HEK293 (cell line): ENCODE data around the gene PAXX.
A peak's percentile ranks its signal among the peaks of the same experiment; 100 is the strongest.

ENCODE experiments used
- CTCF ChIA-PET: fragments of 350-600 bp; formaldehyde crosslinking; extraction: SDS; loops from one replicate; lab custom pipeline; 2021; ENCODE audit warnings: antibody characterized with exemption; lab: Yijun Ruan, JAX
- POLR2A ChIA-PET: fragments of 300-600 bp; formaldehyde crosslinking; extraction: SDS; loops from one replicate; lab custom pipeline; 2020; ENCODE audit warnings: antibody characterized with exemption, inconsistent platforms; lab: Yijun Ruan, JAX
- H3K27ac ChIP-seq: fragments of 200-500 bp; sonication (Bioruptor generic); 2 replicates; pipeline ENCODE4 v1.5.1; 2014; ENCODE audit warnings: low read depth, low read length, control low read depth, inconsistent platforms; ENCODE audit errors: extremely low read depth
- H3K36me3 ChIP-seq, 2 experiments: fragments of 200-500 bp in 1 of 2; sonication (Bioruptor generic) in 1 of 2; 1 replicate in 1 of 2; 2 replicates in 1 of 2; pipeline ENCODE4 v1.5.1; 2014 to 2017; ENCODE audit warnings: inconsistent platforms in 2 of 2, low read length in 2 of 2; ENCODE audit not compliant: control insufficient read depth in 2 of 2, insufficient read depth in 1 of 2
- H3K4me1 ChIP-seq: fragments of 200-500 bp; sonication (Bioruptor generic); 2 replicates; pipeline ENCODE4 v1.5.1; 2014; ENCODE audit warnings: mild to moderate bottlenecking, low read length, inconsistent platforms; ENCODE audit not compliant: control insufficient read depth, insufficient read depth
- H3K4me3 ChIP-seq: 2 replicates; pipeline ENCODE4 v1.5.1; 2011; ENCODE audit warnings: low read depth, mild to moderate bottlenecking, control low read depth, low read length, moderate library complexity
- H3K9me3 ChIP-seq: fragments of 200-500 bp; sonication (Bioruptor generic); 2 replicates; pipeline ENCODE4 v1.5.1; 2014; ENCODE audit warnings: low read depth, low read length, inconsistent platforms; ENCODE audit not compliant: control insufficient read depth, insufficient read depth
- AEBP2 ChIP-seq: fragments of 450-650 bp; formaldehyde crosslinking; IDR thresholded peaks from 2 replicates; pipeline ENCODE4 v1.5.1; 2016; ENCODE audit warnings: missing biosample characterization, missing genetic modification characterization, borderline replicate concordance
- BCL11A ChIP-seq: fragments of 450-650 bp; formaldehyde crosslinking; IDR thresholded peaks from 2 replicates; pipeline ENCODE4 v1.5.1; 2016; ENCODE audit warnings: low read depth, missing biosample characterization, missing genetic modification characterization
- FEZF1 ChIP-seq: fragments of 450-650 bp; formaldehyde crosslinking; IDR thresholded peaks from 2 replicates; pipeline ENCODE4 v1.5.1; 2016; ENCODE audit warnings: missing biosample characterization, missing genetic modification characterization
- GLIS2 ChIP-seq: fragments of 450-650 bp; formaldehyde crosslinking; IDR thresholded peaks from 2 replicates; pipeline ENCODE4 v1.5.1; 2016; ENCODE audit warnings: missing biosample characterization, missing genetic modification characterization
- HIC1 ChIP-seq: fragments of 450-650 bp; formaldehyde crosslinking; IDR thresholded peaks from 2 replicates; pipeline ENCODE4 v1.5.1; 2016; ENCODE audit warnings: missing biosample characterization, missing genetic modification characterization
- KLF1 ChIP-seq: fragments of 450-650 bp; formaldehyde crosslinking; IDR thresholded peaks from 2 replicates; pipeline ENCODE4 v1.5.1; 2016; ENCODE audit warnings: missing biosample characterization, missing genetic modification characterization
- MYNN ChIP-seq: fragments of 450-650 bp; formaldehyde crosslinking; IDR thresholded peaks from 2 replicates; pipeline ENCODE4 v1.5.1; 2016; ENCODE audit warnings: missing biosample characterization, missing genetic modification characterization, borderline replicate concordance
- SALL2 ChIP-seq: fragments of 450-650 bp; formaldehyde crosslinking; IDR thresholded peaks from 2 replicates; pipeline ENCODE4 v1.5.0; 2017; ENCODE audit warnings: missing biosample characterization, mild to moderate bottlenecking, missing genetic modification characterization, borderline replicate concordance
- SP2 ChIP-seq: fragments of 450-650 bp; formaldehyde crosslinking; IDR thresholded peaks from 2 replicates; pipeline ENCODE4 v1.5.1; 2016; ENCODE audit warnings: missing biosample characterization, missing genetic modification characterization
- ZBTB8A ChIP-seq: fragments of 450-650 bp; formaldehyde crosslinking; IDR thresholded peaks from 2 replicates; pipeline ENCODE4 v1.5.1; 2016; ENCODE audit warnings: missing biosample characterization, missing genetic modification characterization
- ZIC2 ChIP-seq: fragments of 450-650 bp; formaldehyde crosslinking; IDR thresholded peaks from 2 replicates; pipeline ENCODE4 v1.5.1; 2016; ENCODE audit warnings: missing biosample characterization, missing genetic modification characterization
- ZNF114 ChIP-seq: fragments of 450-650 bp; formaldehyde crosslinking; IDR thresholded peaks from 2 replicates; pipeline ENCODE4 v1.5.0; 2017; ENCODE audit warnings: missing biosample characterization, missing genetic modification characterization
- ZNF175 ChIP-seq: fragments of 450-650 bp; formaldehyde crosslinking; IDR thresholded peaks from 2 replicates; pipeline ENCODE4 v1.5.1; 2016; ENCODE audit warnings: missing biosample characterization, missing genetic modification characterization
- ZNF223 ChIP-seq: fragments of 450-650 bp; formaldehyde crosslinking; IDR thresholded peaks from 2 replicates; pipeline ENCODE4 v1.5.1; 2016; ENCODE audit warnings: missing biosample characterization, missing genetic modification characterization
- ZNF266 ChIP-seq: fragments of 450-650 bp; formaldehyde crosslinking; IDR thresholded peaks from 2 replicates; pipeline ENCODE4 v1.5.1; 2016; ENCODE audit warnings: missing biosample characterization, missing genetic modification characterization, low read depth
- ZNF302 ChIP-seq: fragments of 450-650 bp; formaldehyde crosslinking; IDR thresholded peaks from 2 replicates; pipeline ENCODE4 v1.5.1; 2016; ENCODE audit warnings: missing biosample characterization, missing genetic modification characterization, low read depth
- ZNF311 ChIP-seq: fragments of 450-650 bp; formaldehyde crosslinking; IDR thresholded peaks from 2 replicates; pipeline ENCODE4 v1.5.1; 2017; ENCODE audit warnings: missing biosample characterization, missing genetic modification characterization, borderline replicate concordance
- ZNF426 ChIP-seq: fragments of 450-650 bp; formaldehyde crosslinking; IDR thresholded peaks from 2 replicates; pipeline ENCODE4 v1.5.1; 2017; ENCODE audit warnings: missing biosample characterization, missing genetic modification characterization, mild to moderate bottlenecking, inconsistent platforms, moderate library complexity
- ZNF521 ChIP-seq: fragments of 450-650 bp; formaldehyde crosslinking; IDR thresholded peaks from 2 replicates; pipeline ENCODE4 v1.5.1; 2017; ENCODE audit warnings: missing biosample characterization, mild to moderate bottlenecking, missing genetic modification characterization
- ZNF585B ChIP-seq: fragments of 450-650 bp; formaldehyde crosslinking; IDR thresholded peaks from 2 replicates; pipeline ENCODE4 v1.5.1; 2016; ENCODE audit warnings: missing biosample characterization, missing genetic modification characterization
- ZNF600 ChIP-seq: fragments of 450-650 bp; formaldehyde crosslinking; IDR thresholded peaks from 2 replicates; pipeline ENCODE4 v1.5.1; 2016; ENCODE audit warnings: missing biosample characterization, missing genetic modification characterization
- ZNF701 ChIP-seq: fragments of 450-650 bp; formaldehyde crosslinking; IDR thresholded peaks from 2 replicates; pipeline ENCODE4 v1.5.1; 2016; ENCODE audit warnings: missing biosample characterization, missing genetic modification characterization
- TF ChIP-seq, protein P1 (sequence below): fragments of 450-650 bp; formaldehyde crosslinking; IDR thresholded peaks from 2 replicates; pipeline ENCODE4 v1.5.1; 2016; ENCODE audit warnings: missing biosample characterization, missing genetic modification characterization
- TF ChIP-seq, protein P2 (sequence below): fragments of 450-650 bp; formaldehyde crosslinking; IDR thresholded peaks from 2 replicates; pipeline ENCODE4 v1.5.1; 2016; ENCODE audit warnings: missing biosample characterization, missing genetic modification characterization
- TF ChIP-seq, protein P3 (sequence below): fragments of 450-650 bp; formaldehyde crosslinking; IDR thresholded peaks from 2 replicates; pipeline ENCODE4 v1.5.1; 2016; ENCODE audit warnings: missing biosample characterization, missing genetic modification characterization
- TF ChIP-seq, protein P4 (sequence below): fragments of 450-650 bp; formaldehyde crosslinking; optimal IDR thresholded peaks from 2 replicates; pipeline ENCODE3; 2016; ENCODE audit warnings: missing biosample characterization, mild to moderate bottlenecking, missing genetic modification characterization

Gene PAXX

GRCh38 chr9:136979769-136980587 is 12.2 kb upstream of the PAXX start:
- H3K4me3 ChIP-seq = no peak overlapping the region
- no peaks in the 10 kb centered on the region for H3K36me3 ChIP-seq
- H3K4me1 ChIP-seq = no peaks in the 10 kb centered on the region
- ChIA-PET CTCF (no interaction called here), POLR2A (interaction anchor here (2.5 kb wide), 1 partner anchor 12 kb away, joined by 13 read pairs; the partner anchor contains the start of gene PAXX)
- no peaks in the 10 kb centered on the region for H3K9me3 ChIP-seq
- no peak overlapping the region for H3K27ac ChIP-seq
- TF ChIP-seq ZNF701 = no peak
- TF ChIP-seq SALL2 (tag by site-specific recombination) = no peak
- no peak for TF ChIP-seq ZNF266 (tag by site-specific recombination)
- TF ChIP-seq, protein P1, sequence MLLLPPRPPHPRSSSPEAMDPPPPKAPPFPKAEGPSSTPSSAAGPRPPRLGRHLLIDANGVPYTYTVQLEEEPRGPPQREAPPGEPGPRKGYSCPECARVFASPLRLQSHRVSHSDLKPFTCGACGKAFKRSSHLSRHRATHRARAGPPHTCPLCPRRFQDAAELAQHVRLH (tag by site-specific recombination) = no peak
- TF ChIP-seq ZNF175 = no peak
- TF ChIP-seq HIC1 (tag by site-specific recombination) = no peak
- no peak for TF ChIP-seq SP2 (tag by site-specific recombination)
- no peak for TF ChIP-seq AEBP2 (tag by site-specific recombination)
- TF ChIP-seq ZNF426 (tag by site-specific recombination) = no peak
- TF ChIP-seq FEZF1 (tag by site-specific recombination) = no peak
- no peak for TF ChIP-seq ZNF114 (tag by site-specific recombination)
- TF ChIP-seq ZNF521 (tag by site-specific recombination) = no peak
- TF ChIP-seq MYNN (tag by site-specific recombination) = no peak
- TF ChIP-seq BCL11A = no peak
- TF ChIP-seq ZBTB8A (tag by site-specific recombination) = no peak
- TF ChIP-seq, protein P2, sequence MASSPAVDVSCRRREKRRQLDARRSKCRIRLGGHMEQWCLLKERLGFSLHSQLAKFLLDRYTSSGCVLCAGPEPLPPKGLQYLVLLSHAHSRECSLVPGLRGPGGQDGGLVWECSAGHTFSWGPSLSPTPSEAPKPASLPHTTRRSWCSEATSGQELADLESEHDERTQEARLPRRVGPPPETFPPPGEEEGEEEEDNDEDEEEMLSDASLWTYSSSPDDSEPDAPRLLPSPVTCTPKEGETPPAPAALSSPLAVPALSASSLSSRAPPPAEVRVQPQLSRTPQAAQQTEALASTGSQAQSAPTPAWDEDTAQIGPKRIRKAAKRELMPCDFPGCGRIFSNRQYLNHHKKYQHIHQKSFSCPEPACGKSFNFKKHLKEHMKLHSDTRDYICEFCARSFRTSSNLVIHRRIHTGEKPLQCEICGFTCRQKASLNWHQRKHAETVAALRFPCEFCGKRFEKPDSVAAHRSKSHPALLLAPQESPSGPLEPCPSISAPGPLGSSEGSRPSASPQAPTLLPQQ = no peak
- TF ChIP-seq, protein P3, sequence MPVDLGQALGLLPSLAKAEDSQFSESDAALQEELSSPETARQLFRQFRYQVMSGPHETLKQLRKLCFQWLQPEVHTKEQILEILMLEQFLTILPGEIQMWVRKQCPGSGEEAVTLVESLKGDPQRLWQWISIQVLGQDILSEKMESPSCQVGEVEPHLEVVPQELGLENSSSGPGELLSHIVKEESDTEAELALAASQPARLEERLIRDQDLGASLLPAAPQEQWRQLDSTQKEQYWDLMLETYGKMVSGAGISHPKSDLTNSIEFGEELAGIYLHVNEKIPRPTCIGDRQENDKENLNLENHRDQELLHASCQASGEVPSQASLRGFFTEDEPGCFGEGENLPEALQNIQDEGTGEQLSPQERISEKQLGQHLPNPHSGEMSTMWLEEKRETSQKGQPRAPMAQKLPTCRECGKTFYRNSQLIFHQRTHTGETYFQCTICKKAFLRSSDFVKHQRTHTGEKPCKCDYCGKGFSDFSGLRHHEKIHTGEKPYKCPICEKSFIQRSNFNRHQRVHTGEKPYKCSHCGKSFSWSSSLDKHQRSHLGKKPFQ (tag by site-specific recombination) = no peak
- TF ChIP-seq ZNF302 (tag by site-specific recombination) = no peak
- TF ChIP-seq, protein P4, sequence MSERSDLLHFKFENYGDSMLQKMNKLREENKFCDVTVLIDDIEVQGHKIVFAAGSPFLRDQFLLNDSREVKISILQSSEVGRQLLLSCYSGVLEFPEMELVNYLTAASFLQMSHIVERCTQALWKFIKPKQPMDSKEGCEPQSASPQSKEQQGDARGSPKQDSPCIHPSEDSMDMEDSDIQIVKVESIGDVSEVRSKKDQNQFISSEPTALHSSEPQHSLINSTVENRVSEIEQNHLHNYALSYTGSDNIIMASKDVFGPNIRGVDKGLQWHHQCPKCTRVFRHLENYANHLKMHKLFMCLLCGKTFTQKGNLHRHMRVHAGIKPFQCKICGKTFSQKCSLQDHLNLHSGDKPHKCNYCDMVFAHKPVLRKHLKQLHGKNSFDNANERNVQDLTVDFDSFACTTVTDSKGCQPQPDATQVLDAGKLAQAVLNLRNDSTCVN = no peak
- TF ChIP-seq ZIC2 (tag by site-specific recombination) = 0 out of 2 replicates have a peak, but pooled peaks have one; percentile 17
- TF ChIP-seq ZNF600 (tag by site-specific recombination) = peak; percentile 36; the same call in 1 of the 2 replicates
- TF ChIP-seq ZNF223 (tag by site-specific recombination) = no peak
- no peak for TF ChIP-seq ZNF585B (tag by site-specific recombination)
- TF ChIP-seq KLF1 = peak; percentile 63; the same call in 1 of the 2 replicates
- peak; percentile 68; the same call in 1 of the 2 replicates for TF ChIP-seq GLIS2 (tag by site-specific recombination)
- TF ChIP-seq ZNF311 = no peak
